22Rv1 (cell line): ENCODE data around the gene ZBTB11.
"Not testable (repeated sequence)": the region's sequence is repeated elsewhere in the genome, so short reads cannot be mapped to it uniquely, and the experiment has no call there.

Source experiments
- H3K27ac ChIP-seq: fragments of 450-650 bp; 2 replicates; pipeline ENCODE4 v1.5.1; 2017
- CTCF ChIP-seq: fragments of 450-650 bp; IDR thresholded peaks from 2 replicates; pipeline ENCODE4 v1.5.1; 2017; ENCODE audit warnings: mild to moderate bottlenecking
- ZFX ChIP-seq: fragments of 450-650 bp; IDR thresholded peaks from 2 replicates; pipeline ENCODE4 v1.6.1; 2017; ENCODE audit warnings: antibody characterized with exemption, borderline replicate concordance

Gene ZBTB11

GRCh38 chr3:101633186-101633585, 43.7 kb downstream of the ZBTB11 start:
- TF ChIP-seq CTCF (no peak), ZFX (no peak)

GRCh38 chr3:101632586-101632985, 44.3 kb downstream of the ZBTB11 start:
- TF ChIP-seq CTCF: no peak
- no peak for TF ChIP-seq ZFX
- no peak overlapping the region for H3K27ac ChIP-seq

More at GRCh38 chr3:101633186-101633585, 43.7 kb downstream of the ZBTB11 start:
- no peak overlapping the region for H3K27ac ChIP-seq

- H3K27ac ChIP-seq: not testable (repeated sequence)
Measured at GRCh38 chr3:101631959-101632358, 45.0 kb downstream of the ZBTB11 start.

GRCh38 chr3:101631098-101631796, 45.7 kb downstream of the ZBTB11 start:
- no peak for TF ChIP-seq CTCF
- TF ChIP-seq ZFX: no peak
- H3K27ac ChIP-seq: no peak overlapping the region

GRCh38 chr3:101629219-101629618, 47.7 kb downstream of the ZBTB11 start:
- no peak overlapping the region for H3K27ac ChIP-seq
- TF ChIP-seq ZFX (no peak), CTCF (no peak)

GRCh38 chr3:101625879-101626278, 51.1 kb downstream of the ZBTB11 start:
- H3K27ac ChIP-seq: no peak overlapping the region
- TF ChIP-seq CTCF (no peak), ZFX (no peak)

- no peak overlapping the region for H3K27ac ChIP-seq
- TF ChIP-seq ZFX (no peak), CTCF (no peak)
Measured at GRCh38 chr3:101624857-101625256, 52.1 kb downstream of the ZBTB11 start.

- TF ChIP-seq CTCF: no peak
- TF ChIP-seq ZFX: no peak
- H3K27ac ChIP-seq: no peak overlapping the region
Measured at GRCh38 chr3:101623656-101624055, 53.3 kb downstream of the ZBTB11 start.
